Measurements from ENCODE around the gene LMOD1. TPM values are rescaled to one million over a fixed set of nuclear protein-coding genes. Genes with fewer than 3 reads are reported as not detected.

Gene LMOD1
- polyA plus RNA-seq, 3 donors: not detected

- no peaks in the 10 kb centered on the region for H3K79me2 ChIP-seq (ENCODE audit: insufficient read depth, low read length)
- no peak overlapping the region for H2AFZ ChIP-seq (ENCODE audit: insufficient read depth, low read depth, low read length, poor library complexity, severe bottlenecking)
- peaks cover 16 to 42% of the 10 kb centered on the region in 2 donors for H3K36me3 ChIP-seq (replicated peaks in 1 of 2; ENCODE audit: control insufficient read depth in 1 of 2, insufficient read depth in 2 of 2, low read length in 2 of 2)
- 52% methylated on average over 4 of the region's 6 CpGs for WGBS (ENCODE audit: insufficient coverage)
- H3K9ac ChIP-seq (ENCODE audit: insufficient read depth, low read length, poor library complexity, severe bottlenecking): no peak overlapping the region
- peaks cover 25% of the 10 kb centered on the region in 2 donors for H3K4me1 ChIP-seq (ENCODE audit: control insufficient read depth in 1 of 2, insufficient read depth in 2 of 2, low read length in 2 of 2)
- H3K36me3 Mint-ChIP-seq: peaks cover 33 to 46% of the 10 kb centered on the region in 2 donors
- H3K27ac ChIP-seq (ENCODE audit: low read depth in 1 of 2, low read length in 2 of 2): peak overlapping the region in 1 of 2 donors; percentile 7
- no peak overlapping the region for H3K4me3 Mint-ChIP-seq
- intact Hi-C loops (cut with micrococcal nuclease): loop anchor here (2.0 to 5.0 kb wide), 2 partner anchors 77 to 94 kb away; partner anchors contain the start of gene TIMM17A (in 1 of the 2)
- H3K4me1 Mint-ChIP-seq: peaks cover 22% of the 10 kb centered on the region
- peaks cover 0 to 2% (median 0%) of the 10 kb centered on the region in 7 donors for H3K9me3 Mint-ChIP-seq
- no peaks in the 10 kb centered on the region for H4K20me1 ChIP-seq (ENCODE audit: insufficient read depth, low read length)
- peak; percentile 25 to 40 (median 39) for DNase-seq
- H3K4me3 ChIP-seq (replicated peaks in 1 of 3; ENCODE audit: low read depth in 2 of 3, low read length in 3 of 3): no peak overlapping the region
- no peaks in the 10 kb centered on the region for H3K27me3 ChIP-seq (ENCODE audit: control insufficient read depth in 2 of 2, insufficient read depth in 2 of 2, low read length in 2 of 2)
- no peak overlapping the region for H3K4me2 ChIP-seq (replicated peaks; ENCODE audit: extremely low read depth, low read length, poor library complexity, severe bottlenecking)
- H3K9me3 ChIP-seq (replicated peaks in 1 of 2; ENCODE audit: control insufficient read depth in 1 of 2, insufficient read depth in 1 of 2, low read length in 2 of 2): no peaks in the 10 kb centered on the region
- TF ChIP-seq CTCF (IDR thresholded peaks at IDR 0.05): peak; percentile 72
- peaks cover 0 to 3% (median 0%) of the 10 kb centered on the region in 3 donors for H3K27me3 Mint-ChIP-seq (ENCODE audit: low read depth in 3 of 3)
- H3K27ac Mint-ChIP-seq: peak overlapping the region in 3 of 7 donors; percentile 16 to 50 (median 37)
These were observed 68.4 kb downstream of the LMOD1 start for GRCh38 chr1:201877877-201878401.

GRCh38 chr1:201876148-201876818 lies 70.1 kb downstream of the LMOD1 start:
- intact Hi-C loops (cut with micrococcal nuclease): loop anchor here (5.0 kb wide), 1 partner anchor 96 kb away; no protein-coding TSS in a partner anchor
- peaks cover 0 to 3% (median 0%) of the 10 kb centered on the region in 3 donors for H3K27me3 Mint-ChIP-seq (ENCODE audit: low read depth in 3 of 3)
- Histone ChIP-seq H3K4me2 (replicated peaks; ENCODE audit: extremely low read depth, low read length, poor library complexity, severe bottlenecking) (no peak overlapping the region), H4K20me1 (ENCODE audit: insufficient read depth, low read length) (no peaks in the 10 kb centered on the region), H3K9me3 (replicated peaks in 1 of 2; ENCODE audit: control insufficient read depth in 1 of 2, insufficient read depth in 1 of 2, low read length in 2 of 2) (no peaks in the 10 kb centered on the region), H3K4me3 (replicated peaks in 1 of 3; ENCODE audit: low read depth in 2 of 3, low read length in 3 of 3) (no peak overlapping the region), H2AFZ (ENCODE audit: insufficient read depth, low read depth, low read length, poor library complexity, severe bottlenecking) (no peak overlapping the region), H3K79me2 (ENCODE audit: insufficient read depth, low read length) (no peaks in the 10 kb centered on the region), H3K27me3 (ENCODE audit: control insufficient read depth in 2 of 2, insufficient read depth in 2 of 2, low read length in 2 of 2) (no peaks in the 10 kb centered on the region), H3K27ac (ENCODE audit: low read depth in 1 of 2, low read length in 2 of 2) (no peak overlapping the region), H3K4me1 (ENCODE audit: control insufficient read depth in 1 of 2, insufficient read depth in 2 of 2, low read length in 2 of 2) (peaks cover 8% of the 10 kb centered on the region in 2 donors), H3K9ac (ENCODE audit: insufficient read depth, low read length, poor library complexity, severe bottlenecking) (no peak overlapping the region), H3K36me3 (replicated peaks in 1 of 2; ENCODE audit: control insufficient read depth in 1 of 2, insufficient read depth in 2 of 2, low read length in 2 of 2) (peaks cover 33 to 59% of the 10 kb centered on the region in 2 donors)
- peaks cover 0 to 2% (median 0%) of the 10 kb centered on the region in 7 donors for H3K9me3 Mint-ChIP-seq
- WGBS (ENCODE audit: insufficient coverage): 100% methylated on average over 2 of the region's 8 CpGs
- H3K4me3 Mint-ChIP-seq: no peak overlapping the region
- peaks cover 50 to 62% of the 10 kb centered on the region in 2 donors for H3K36me3 Mint-ChIP-seq
- no peak for DNase-seq
- peaks cover 9% of the 10 kb centered on the region for H3K4me1 Mint-ChIP-seq
- peak overlapping the region in 1 of 7 donors; percentile 33 for H3K27ac Mint-ChIP-seq
- TF ChIP-seq CTCF (IDR thresholded peaks at IDR 0.05): no peak

Data from CD14-positive monocyte (primary cell).